HG03175 (cell line): ENCODE measurements around the gene GPC4.
A peak's percentile ranks its signal among the peaks of the same experiment; 100 is the strongest.

Source experiments
- ATAC-seq: cut with Tn5 transposase; IDR thresholded peaks from one replicate; pipeline ENCODE4 v1.9.1; 2021; ENCODE audit warnings: mild to moderate bottlenecking, moderate library complexity; ENCODE audit not compliant: unreplicated experiment

The GPC4 gene

GRCh38 chrX:133412665-133413064 lies 2.6 kb downstream of the GPC4 start:
- no peak for ATAC-seq

GRCh38 chrX:133412246-133412645 lies 3.0 kb downstream of the GPC4 start:
- ATAC-seq: no peak

- no peak for ATAC-seq
Measured at GRCh38 chrX:133410550-133410949, 4.7 kb downstream of the GPC4 start.

- no peak for ATAC-seq
Measured at GRCh38 chrX:133405498-133406185, 9.6 kb downstream of the GPC4 start.

- ATAC-seq: peak; percentile 79
Measured at GRCh38 chrX:133403984-133404383, 11.3 kb downstream of the GPC4 start.

- no peak for ATAC-seq
Measured at GRCh38 chrX:133402830-133403625, 12.3 kb downstream of the GPC4 start.

GRCh38 chrX:133402042-133402453 lies 13.2 kb downstream of the GPC4 start:
- ATAC-seq: no peak

GRCh38 chrX:133401536-133401935 lies 13.8 kb downstream of the GPC4 start:
- no peak for ATAC-seq

GRCh38 chrX:133399411-133399810 lies 15.9 kb downstream of the GPC4 start:
- no peak for ATAC-seq

GRCh38 chrX:133394765-133395164 lies 20.5 kb downstream of the GPC4 start:
- no peak for ATAC-seq

GRCh38 chrX:133392671-133393070 lies 22.6 kb downstream of the GPC4 start:
- ATAC-seq: no peak

GRCh38 chrX:133391111-133391510 lies 24.2 kb downstream of the GPC4 start:
- no peak for ATAC-seq

GRCh38 chrX:133390676-133391075 lies 24.6 kb downstream of the GPC4 start:
- ATAC-seq: no peak

- ATAC-seq: no peak
Measured at GRCh38 chrX:133389975-133390374, 25.3 kb downstream of the GPC4 start.

- ATAC-seq: no peak
Measured at GRCh38 chrX:133384454-133384853, 30.8 kb downstream of the GPC4 start.

GRCh38 chrX:133380711-133381619 lies 34.3 kb downstream of the GPC4 start:
- ATAC-seq: peak; percentile 82

- ATAC-seq: no peak
Measured at GRCh38 chrX:133376422-133376821, 38.9 kb downstream of the GPC4 start.

- ATAC-seq: no peak
Measured at GRCh38 chrX:133375615-133376340, 39.5 kb downstream of the GPC4 start.

- ATAC-seq: no peak
Measured at GRCh38 chrX:133374874-133375387, 40.4 kb downstream of the GPC4 start.

GRCh38 chrX:133373386-133374079 lies 41.8 kb downstream of the GPC4 start:
- ATAC-seq: peak; percentile 58
